ENCODE measurements around the gene CHEK1.

- TF ChIP-seq CTCF (IDR thresholded peaks at IDR 0.05) (no peak), POLR2A (IDR thresholded peaks at IDR 0.05) (no peak)
Observed at GRCh38 chr11:125609545-125609944, 15.4 kb upstream of the CHEK1 start.

Measured in right lobe of liver (tissue), 4 donors.